ENCODE measurements around the gene DNER.
"Not testable (repeated sequence)": the region's sequence is repeated elsewhere in the genome, so short reads cannot be mapped to it uniquely, and the experiment has no call there.

The DNER gene

GRCh38 chr2:229620759-229621158 lies 93.6 kb downstream of the DNER start:
- DNase-seq (ENCODE audit: low spot score): no peak

GRCh38 chr2:229620289-229620688 lies 94.1 kb downstream of the DNER start:
- DNase-seq (ENCODE audit: low spot score): no peak

GRCh38 chr2:229616433-229616832 lies 97.9 kb downstream of the DNER start:
- DNase-seq (ENCODE audit: low spot score): no peak

GRCh38 chr2:229614021-229614420 lies 100.3 kb downstream of the DNER start:
- not testable (repeated sequence) for DNase-seq (ENCODE audit: low spot score)

- peak; percentile 75 for DNase-seq (ENCODE audit: low spot score)
Observed at GRCh38 chr2:229612384-229612971, 101.9 kb downstream of the DNER start.

GRCh38 chr2:229611360-229611759 lies 103.0 kb downstream of the DNER start:
- no peak for DNase-seq (ENCODE audit: low spot score)

- no peak for DNase-seq (ENCODE audit: low spot score)
Observed at GRCh38 chr2:229610872-229611271, 103.5 kb downstream of the DNER start.

GRCh38 chr2:229610333-229610732 lies 104.0 kb downstream of the DNER start:
- no peak for DNase-seq (ENCODE audit: low spot score)

- DNase-seq (ENCODE audit: low spot score): no peak
Observed at GRCh38 chr2:229601936-229602335, 112.4 kb downstream of the DNER start.

GRCh38 chr2:229601396-229601795 lies 113.0 kb downstream of the DNER start:
- no peak for DNase-seq (ENCODE audit: low spot score)

GRCh38 chr2:229598227-229598626 lies 116.1 kb downstream of the DNER start:
- DNase-seq (ENCODE audit: low spot score): no peak

- no peak for DNase-seq (ENCODE audit: low spot score)
Observed at GRCh38 chr2:229596796-229597195, 117.6 kb downstream of the DNER start.

- DNase-seq (ENCODE audit: low spot score): peak; percentile 82
Observed at GRCh38 chr2:229591611-229592010, 122.7 kb downstream of the DNER start.

- peak; percentile 81 for DNase-seq (ENCODE audit: low spot score)
Observed at GRCh38 chr2:229586746-229587705, 127.3 kb downstream of the DNER start.

- no peak for DNase-seq (ENCODE audit: low spot score)
Observed at GRCh38 chr2:229586012-229586411, 128.3 kb downstream of the DNER start.

GRCh38 chr2:229582151-229582550 lies 132.2 kb downstream of the DNER start:
- no peak for DNase-seq (ENCODE audit: low spot score)

GRCh38 chr2:229578052-229578846 lies 136.1 kb downstream of the DNER start:
- DNase-seq (ENCODE audit: low spot score): no peak

- no peak for DNase-seq (ENCODE audit: low spot score)
Observed at GRCh38 chr2:229575569-229576315, 138.6 kb downstream of the DNER start.

- no peak for DNase-seq (ENCODE audit: low spot score)
Observed at GRCh38 chr2:229572507-229573271, 141.7 kb downstream of the DNER start.

GRCh38 chr2:229571243-229571642 lies 143.1 kb downstream of the DNER start:
- no peak for DNase-seq (ENCODE audit: low spot score)

GRCh38 chr2:229566370-229566769 lies 148.0 kb downstream of the DNER start:
- no peak for DNase-seq (ENCODE audit: low spot score)

Data from globus pallidus (tissue), 1 donor.